ENCODE data around the gene C20orf96.
"Not testable (repeated sequence)": the region's sequence is repeated elsewhere in the genome, so short reads cannot be mapped to it uniquely, and the experiment has no call there.

C20orf96 gene, protein sequence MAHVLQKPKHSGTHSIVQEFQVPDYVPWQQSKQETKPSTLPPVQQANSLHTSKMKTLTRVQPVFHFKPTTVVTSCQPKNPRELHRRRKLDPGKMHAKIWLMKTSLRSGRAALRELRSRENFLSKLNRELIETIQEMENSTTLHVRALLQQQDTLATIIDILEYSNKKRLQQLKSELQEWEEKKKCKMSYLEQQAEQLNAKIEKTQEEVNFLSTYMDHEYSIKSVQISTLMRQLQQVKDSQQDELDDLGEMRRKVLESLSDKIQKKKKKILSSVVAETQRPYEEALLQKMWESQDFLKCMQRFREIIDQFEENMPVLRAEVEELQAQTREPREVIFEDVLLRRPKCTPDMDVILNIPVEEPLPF

GRCh38 chr20:290084-290831, at the start of gene C20orf96:
C20orf96 (minus strand) TSS chr20:290750; CDS start chr20:290610, 140 bp downstream.
- DNase-seq (ENCODE audit: low read depth in 3 of 3): peak; percentile 67 to 90 (median 71)

GRCh38 chr20:336040-336439, 45.5 kb upstream of the C20orf96 start:
- DNase-seq (ENCODE audit: low read depth in 3 of 3): not testable (repeated sequence)

GRCh38 chr20:334578-334977, 44.0 kb upstream of the C20orf96 start:
- DNase-seq (ENCODE audit: low read depth in 3 of 3): no peak

DNA sequence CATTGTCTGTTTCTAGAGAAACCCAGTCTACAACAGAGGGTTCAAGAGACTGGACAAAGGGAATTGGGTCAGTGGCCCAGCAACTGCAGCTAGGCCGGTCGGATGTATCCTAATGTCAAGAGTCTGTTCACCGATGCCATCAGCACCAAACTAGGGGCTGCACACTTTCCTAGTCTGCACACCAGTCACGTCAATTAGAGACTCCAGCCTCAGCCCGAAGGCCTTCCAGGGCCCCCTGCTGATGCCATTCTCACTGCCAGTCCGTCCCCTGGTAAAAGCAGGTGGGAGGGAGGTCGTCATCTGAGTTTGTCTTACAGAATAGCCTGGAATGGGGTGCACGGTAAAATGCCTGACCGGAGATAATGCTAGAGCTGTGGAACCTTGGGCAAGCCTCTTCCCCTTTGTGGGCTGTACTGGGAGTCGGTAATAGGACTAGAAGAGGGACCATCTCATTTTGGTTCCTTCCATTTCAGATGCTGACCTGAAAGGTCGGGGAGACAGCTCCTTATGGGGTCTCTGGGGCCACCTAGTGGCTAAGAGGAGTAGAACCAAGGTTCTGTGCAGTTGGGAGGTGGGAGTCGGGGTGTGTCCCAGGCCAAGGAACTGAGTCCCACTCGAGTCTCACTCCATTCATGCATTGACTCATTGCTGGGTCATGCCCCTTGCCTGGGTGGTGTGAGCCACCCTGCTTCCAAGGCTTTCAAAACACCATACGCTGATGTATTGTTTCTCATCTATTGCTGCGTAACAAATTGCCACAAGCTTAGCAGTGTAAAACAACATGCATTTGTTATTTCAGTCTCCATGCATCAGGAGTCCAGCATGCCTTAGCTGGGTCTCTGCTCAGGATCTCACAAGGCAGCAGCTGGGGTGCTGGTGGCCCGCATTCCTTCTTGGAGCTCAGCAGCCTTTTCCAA, 39.9 kb upstream of the C20orf96 start:
- peak in 1 of 3 experiments; percentile 42 for DNase-seq (ENCODE audit: low read depth in 3 of 3)

GRCh38 chr20:329851-330232, 39.3 kb upstream of the C20orf96 start:
- DNase-seq (ENCODE audit: low read depth in 3 of 3): no peak

DNA sequence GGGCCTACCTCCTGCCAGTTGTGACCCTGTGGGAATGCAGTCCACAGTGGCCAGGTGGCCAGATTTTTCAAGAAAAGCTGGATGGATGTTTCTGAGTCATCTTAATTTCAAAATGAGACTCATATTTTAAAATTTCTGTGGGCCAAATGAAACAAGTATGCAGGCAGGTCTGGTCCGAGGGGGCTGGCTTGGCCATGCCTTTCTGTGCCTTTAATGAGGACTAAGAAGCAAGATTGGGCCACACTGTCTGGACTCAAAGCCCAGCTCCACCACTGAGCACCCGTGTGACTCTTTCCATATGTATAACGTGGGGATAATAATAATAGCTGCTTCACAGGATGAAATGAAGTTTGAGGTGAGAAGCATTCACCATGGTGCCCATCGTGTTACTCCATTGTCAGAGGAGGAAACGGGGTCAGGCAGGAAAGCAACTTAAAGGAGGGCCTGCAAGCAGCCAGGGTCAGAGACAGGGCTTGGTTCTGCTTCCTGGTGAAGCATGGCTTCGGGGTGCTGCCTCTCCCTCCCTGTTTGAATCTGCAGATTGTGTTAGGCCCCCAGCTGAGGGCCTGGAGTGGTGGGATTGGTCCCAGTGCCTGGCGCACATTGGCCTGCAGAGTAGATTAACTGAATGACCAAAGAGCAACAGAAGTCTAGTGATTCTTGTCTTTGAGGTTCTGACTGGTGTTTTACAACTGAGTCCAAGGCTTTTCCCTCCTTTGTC, 38.6 kb upstream of the C20orf96 start:
- DNase-seq (ENCODE audit: low read depth in 3 of 3): no peak

GRCh38 chr20:328027-328974, 37.8 kb upstream of the C20orf96 start:
- DNase-seq (ENCODE audit: low read depth in 3 of 3): no peak

GRCh38 chr20:327186-328026, 36.9 kb upstream of the C20orf96 start:
- peak in 1 of 3 experiments; percentile 69 for DNase-seq (ENCODE audit: low read depth in 3 of 3)

DNA sequence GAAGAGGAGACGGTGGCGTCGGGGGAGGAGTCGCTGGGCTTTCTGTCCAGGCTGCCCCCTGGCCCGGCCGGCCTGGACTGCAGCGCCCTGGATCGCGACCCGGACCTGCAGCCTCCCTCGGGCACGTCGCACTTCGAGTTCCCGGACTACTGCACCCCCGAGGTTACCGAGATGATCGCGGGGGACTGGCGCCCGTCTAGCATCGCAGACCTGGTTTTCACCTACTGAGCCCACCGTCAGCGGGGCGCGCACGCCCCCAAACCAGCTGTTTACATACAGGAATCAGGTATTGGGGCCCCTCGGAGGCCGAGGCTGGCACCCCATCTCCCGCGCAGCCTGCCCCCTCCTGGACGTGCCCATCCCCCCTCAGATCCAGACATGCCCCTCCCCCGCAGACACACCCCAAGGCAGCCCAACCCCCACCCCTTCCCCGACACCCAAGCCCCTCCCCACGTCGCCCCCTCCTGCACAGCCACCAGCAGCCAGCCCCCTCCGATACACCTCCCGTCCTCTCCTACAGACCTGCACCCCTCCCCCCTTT, 36.2 kb upstream of the C20orf96 start:
- DNase-seq (ENCODE audit: low read depth in 3 of 3): no peak

GRCh38 chr20:325889-326644, 35.5 kb upstream of the C20orf96 start:
- DNase-seq (ENCODE audit: low read depth in 3 of 3): peak in 1 of 3 experiments; percentile 45

- DNase-seq (ENCODE audit: low read depth in 3 of 3): peak; percentile 94 to 98 (median 96)
These were observed 34.7 kb upstream of the C20orf96 start, which contains the start of gene SOX12 for GRCh38 chr20:325045-325888. SOX12 (plus strand) TSS chr20:325552; CDS start chr20:325925, 373 bp downstream.

- peak; percentile 81 to 92 (median 81) for DNase-seq (ENCODE audit: low read depth in 3 of 3)
These were observed 33.9 kb upstream of the C20orf96 start for GRCh38 chr20:324177-325044.

GRCh38 chr20:316316-317068, 25.9 kb upstream of the C20orf96 start:
- DNase-seq (ENCODE audit: low read depth in 3 of 3): no peak

- no peak for DNase-seq (ENCODE audit: low read depth in 3 of 3)
These were observed 23.4 kb upstream of the C20orf96 start for GRCh38 chr20:313948-314347.

DNA sequence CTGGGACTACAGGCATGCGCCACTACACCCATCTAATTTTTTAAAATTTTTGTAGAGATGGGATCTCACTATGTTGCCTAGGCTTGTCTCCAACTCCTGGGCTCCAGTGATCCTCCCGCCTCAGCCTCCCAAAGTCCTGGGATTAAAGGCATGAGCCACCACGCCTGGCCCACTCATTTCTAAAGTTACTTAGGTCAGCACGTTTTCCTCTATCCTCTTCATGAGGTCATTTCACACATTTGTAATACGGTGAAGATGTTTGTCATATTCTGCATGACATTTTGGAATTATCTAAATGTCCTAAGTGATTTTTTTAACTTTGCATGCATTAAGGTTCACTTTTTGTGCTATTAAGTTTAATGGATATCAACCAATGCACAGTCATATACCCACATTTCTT, 22.9 kb upstream of the C20orf96 start:
- DNase-seq (ENCODE audit: low read depth in 3 of 3): no peak
